ENCODE measurements around the gene ZNF132.
"Not testable (repeated sequence)": the region's sequence is repeated elsewhere in the genome, so short reads cannot be mapped to it uniquely, and the experiment has no call there.

The ZNF132 gene

DNA sequence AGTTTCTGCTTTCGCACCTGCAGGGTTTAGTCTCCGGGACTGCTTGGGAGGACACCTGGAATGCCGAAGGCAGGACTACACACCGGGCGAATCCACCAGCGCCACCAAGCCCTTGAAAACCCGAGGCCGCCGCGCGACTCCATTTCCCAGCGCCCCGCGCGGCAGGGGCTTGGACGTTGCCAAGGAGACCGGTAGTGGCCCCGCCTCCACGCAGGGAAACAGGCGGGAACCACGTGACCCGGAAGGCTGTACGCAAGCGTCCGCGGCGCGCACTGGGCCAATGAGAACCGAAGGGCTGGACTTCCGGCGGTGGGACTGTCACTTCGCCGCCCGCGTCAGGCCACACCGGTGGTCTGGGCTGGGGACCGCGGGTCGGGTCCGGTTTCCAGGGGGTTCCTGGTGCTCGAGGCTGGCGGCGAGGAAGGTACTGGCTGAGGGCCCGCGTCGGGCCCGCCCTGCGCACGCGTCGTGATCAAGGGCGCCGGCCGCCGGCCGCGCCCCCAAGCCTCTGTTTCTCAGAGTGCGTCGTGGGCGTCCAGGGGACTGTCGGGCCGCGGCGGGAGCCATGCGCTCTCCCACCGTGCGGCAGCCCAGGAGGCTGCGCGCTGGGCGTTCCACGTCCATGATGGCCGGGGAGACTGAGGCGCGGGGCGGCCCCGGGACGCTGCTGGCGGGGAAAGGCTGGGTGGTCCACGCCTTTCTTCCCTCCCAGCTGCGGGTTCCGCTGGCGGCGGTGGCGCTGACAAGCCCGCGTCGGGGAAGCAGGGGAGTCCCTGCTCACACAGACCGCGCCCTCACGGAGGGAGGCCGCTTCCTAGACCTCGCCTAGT is 27.0 kb upstream of the ZNF132 start, which contains the start of gene ZNF324:
TSS of gene ZNF324 (plus strand) at position 321 of the 830 bp plus-strand sequence. CDS start 2,106 bp downstream, outside the sequence.
- DNase-seq (ENCODE audit: low spot score): peak; percentile 97

DNA sequence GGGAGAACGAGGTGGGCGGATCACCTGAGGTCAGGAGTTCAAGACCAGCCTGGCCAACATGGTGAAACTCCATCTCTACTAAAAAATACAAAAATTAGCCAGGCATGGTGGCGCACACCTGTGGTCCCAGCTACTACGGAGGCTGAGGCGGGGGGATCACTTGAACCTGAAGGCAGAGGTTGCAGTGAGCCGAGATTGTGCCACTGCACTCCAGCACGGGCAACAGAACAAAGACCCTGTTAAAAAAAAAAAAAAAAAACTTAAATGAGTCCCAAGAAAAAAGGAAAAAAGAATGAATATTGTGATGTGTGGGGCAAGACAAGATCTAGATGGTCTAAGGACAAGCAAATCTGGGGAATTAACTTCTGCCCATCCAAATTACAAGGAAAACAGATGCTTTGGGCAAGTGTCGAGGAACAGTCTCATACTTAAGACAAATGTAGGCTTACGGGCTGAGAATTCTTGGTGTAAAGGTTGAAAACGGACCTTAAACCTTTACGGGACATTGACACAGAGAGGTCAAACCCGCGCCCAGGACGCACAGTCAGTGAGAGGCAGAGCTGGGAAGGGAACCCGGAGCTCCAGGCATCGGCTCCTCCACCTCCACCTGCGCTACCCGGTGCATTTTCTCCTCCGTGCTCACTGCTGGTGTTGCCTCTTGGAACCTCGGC is 26.3 kb upstream of the ZNF132 start:
- no peak for DNase-seq (ENCODE audit: low spot score)

DNA sequence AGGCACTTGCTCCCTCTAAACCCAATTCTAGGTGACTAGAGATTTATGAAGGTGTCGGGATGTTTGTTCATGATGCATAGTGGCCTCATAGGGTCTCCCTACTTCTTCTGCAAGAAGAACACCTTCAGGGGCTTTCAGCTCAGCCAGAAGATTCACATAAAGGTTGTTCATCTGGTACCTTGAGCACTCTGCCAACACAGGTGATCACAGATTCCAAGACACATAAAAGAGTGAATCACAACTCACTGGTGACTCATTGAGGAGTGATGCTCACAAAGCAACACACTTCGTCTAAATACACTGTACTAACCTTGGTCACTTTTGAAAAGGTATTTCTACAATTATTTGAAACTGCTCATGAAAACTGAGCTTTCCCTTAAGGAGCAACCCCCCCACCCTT is 20.1 kb upstream of the ZNF132 start:
- DNase-seq (ENCODE audit: low spot score): no peak

DNA sequence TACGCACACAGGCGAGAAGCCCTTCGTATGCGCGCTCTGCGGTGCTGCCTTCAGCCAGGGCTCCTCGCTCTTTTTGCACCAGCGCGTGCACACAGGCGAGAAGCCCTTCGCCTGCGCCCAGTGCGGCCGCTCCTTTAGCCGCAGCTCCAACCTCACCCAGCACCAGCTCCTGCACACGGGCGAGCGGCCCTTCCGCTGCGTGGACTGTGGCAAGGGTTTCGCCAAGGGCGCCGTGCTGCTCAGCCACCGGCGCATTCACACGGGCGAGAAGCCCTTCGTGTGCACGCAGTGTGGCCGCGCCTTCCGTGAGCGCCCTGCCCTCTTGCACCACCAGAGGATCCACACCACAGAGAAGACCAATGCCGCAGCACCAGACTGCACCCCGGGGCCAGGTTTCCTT is 16.2 kb upstream of the ZNF132 start:
- no peak for DNase-seq (ENCODE audit: low spot score)

DNA sequence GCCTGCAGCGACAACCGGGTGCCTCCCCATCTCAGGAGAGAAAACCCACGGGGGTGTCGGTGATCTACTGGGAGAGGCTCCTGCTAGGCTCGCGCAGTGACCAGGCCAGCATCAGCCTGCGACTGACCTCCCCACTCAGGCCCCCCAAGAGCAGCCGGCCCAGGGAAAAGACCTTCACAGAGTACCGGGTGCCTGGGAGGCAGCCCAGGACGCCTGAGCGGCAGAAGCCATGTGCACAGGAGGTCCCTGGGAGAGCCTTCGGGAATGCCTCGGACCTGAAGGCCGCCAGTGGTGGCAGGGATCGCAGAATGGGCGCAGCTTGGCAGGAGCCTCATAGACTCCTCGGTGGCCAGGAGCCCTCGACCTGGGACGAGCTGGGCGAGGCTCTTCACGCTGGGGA is 15.4 kb upstream of the ZNF132 start:
- DNase-seq (ENCODE audit: low spot score): no peak

DNA sequence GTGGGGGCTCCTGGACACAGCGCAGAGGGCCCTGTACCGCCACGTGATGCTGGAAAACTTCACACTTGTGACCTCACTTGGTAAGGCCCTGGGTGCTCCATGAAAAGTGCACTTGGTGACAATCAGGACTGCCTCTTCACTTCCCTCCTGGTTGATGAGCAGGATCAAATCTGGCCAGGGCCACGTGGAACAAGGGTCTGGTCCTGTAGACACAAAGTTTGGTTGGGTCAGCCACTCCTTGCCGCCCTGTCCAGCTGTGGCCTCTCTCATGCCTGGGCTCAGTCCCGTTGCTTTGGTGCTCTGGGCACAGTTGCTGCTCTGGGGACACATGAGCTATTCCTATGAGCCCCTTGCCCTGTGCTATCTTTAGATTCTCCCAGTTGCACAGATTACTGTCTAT is 13.8 kb upstream of the ZNF132 start:
- DNase-seq (ENCODE audit: low spot score): no peak

DNA sequence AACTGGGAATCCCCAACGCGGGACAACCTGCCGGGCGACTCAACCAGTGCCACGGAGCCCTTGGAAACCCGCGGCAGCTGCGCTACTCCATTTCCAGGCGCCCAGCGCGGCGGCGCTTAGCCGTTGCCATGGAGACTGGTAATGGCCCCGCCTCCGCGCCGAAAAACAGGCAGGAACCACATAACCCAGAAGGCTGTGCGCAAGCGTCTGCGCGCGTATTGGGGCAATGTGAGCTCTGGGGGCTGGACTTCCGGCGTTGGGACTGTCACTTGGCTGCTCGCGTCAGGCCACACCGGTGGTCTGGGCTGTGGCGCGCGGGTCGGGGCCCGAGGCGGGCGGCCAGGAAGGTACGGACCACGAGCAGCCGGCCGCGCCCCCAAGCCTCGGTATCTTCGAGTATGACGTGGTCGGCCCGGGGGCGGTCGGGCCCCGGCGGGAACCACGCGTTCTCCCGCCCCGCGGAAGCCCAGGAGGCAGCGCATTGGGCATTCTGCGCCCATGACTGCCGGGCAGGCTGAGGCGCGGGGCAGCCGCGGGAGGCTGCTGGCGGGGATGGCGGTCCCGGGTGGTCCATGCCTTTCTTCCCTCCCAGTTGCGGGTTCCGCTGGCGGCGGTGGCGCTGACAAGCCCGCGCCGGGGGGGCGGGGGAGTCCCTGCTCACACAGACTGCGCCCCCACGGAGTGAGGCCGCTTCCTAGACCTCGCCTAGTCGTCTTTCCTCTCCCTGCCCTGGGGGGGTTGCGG is 11.6 kb upstream of the ZNF132 start, which contains the start of gene ZNF324B:
TSS of gene ZNF324B (plus strand) at position 265 of the 744 bp plus-strand sequence. CDS start 2,080 bp downstream, outside the sequence.
- DNase-seq (ENCODE audit: low spot score): peak; percentile 95

DNA sequence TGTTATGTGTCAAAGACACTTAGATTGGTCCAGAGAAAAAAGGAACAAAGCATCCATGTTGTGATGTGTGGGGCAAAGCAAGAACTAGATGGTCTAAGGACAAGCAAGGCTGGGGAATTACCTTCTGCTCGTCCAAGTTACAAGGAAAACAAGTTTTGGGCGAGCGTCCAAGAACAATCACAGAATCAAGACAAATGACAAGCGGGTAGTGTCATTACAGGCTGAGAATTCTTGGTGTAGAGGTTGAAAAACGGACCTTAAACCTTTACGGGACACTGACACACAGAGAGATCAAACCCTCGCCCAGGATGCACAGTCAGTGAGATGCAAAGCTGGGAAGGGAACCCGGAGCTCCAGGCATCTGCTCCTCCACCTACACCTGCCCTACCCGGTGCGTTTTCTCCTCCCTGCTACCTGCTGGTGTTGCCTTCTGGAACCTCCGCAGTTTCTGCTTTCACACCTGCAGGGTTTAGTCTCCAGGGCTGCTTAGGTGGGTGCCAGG is 11.0 kb upstream of the ZNF132 start:
- no peak for DNase-seq (ENCODE audit: low spot score)

DNA sequence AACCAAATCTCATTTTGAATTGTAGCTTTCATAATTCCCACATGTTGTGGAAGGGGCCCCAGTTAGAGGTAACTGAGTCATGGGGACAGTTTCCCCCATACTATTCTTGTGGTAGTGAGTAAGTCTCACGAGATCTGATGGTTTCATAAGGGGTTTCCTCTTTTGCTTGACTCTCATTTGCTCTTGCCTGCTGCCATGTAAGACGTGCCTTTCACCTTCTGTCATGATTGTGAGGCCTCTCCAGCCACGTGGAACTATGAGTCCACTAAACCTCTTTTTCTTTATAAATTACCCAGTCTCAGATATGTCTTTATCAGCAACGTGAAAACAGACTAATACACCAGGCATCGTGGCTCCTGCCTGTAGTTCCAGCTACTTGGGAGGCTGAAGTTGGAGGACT is 10.0 kb upstream of the ZNF132 start:
- DNase-seq (ENCODE audit: low spot score): not testable (repeated sequence)

DNA sequence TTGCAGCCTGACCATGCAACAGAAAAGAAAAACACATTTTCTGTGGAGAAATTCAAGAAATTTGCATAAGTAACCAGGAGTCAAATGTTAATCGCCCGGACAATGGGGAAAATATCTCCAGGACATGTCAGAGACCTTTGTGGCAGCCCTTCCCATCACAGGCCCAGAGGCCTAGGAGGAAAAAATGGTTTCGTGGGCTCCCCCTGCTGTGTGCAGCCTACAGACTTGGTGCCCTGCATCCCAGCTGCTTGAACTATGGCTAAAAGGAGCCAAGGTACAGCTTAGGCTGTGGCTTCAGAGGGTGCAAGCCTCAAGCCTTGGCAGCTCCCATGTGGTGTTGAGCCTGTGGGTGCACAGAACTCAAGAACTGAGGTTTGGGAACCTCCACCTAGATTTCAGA is 8.9 kb upstream of the ZNF132 start:
- not testable (repeated sequence) for DNase-seq (ENCODE audit: low spot score)

DNA sequence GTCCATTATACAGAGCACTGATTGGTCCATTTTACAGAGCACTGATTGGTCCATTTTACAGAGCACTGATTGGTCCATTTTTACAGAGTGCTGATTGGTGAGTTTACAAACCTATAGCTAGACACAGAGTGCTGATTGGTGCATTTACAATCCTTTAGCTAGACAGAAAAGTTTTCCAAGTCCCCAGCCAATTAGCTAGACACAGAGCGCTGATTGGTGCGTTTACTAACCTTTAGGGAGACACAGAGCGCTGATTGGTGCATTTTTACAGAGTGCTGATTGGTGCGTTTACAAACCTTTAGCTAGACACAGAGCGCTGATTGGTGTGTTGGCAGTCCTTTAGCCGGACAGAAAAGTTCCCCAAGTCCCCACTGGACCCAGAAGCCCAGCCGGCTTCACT is 3.0 kb upstream of the ZNF132 start:
- not testable (repeated sequence) for DNase-seq (ENCODE audit: low spot score)

DNA sequence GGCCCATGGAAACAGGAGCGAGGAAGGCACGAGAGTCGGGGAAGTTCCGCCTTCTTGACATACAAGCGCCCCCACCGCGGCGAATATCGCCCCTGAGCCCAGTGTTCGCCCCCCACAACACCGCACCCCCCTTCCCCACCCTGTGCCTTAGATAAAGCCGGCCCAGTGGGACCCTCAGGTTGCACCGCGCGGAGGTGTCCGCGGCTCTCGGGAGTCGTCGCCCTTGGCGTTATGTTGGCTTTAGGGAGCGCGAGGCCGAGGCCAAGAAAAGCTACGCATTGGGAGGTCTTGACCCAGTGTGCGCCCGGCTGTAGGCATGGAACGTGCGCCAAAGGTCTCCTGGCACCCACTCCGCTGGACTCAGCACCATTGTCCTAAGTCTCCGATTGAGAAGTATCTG is 603 bp upstream of the ZNF132 start:
- DNase-seq (ENCODE audit: low spot score): no peak

DNA sequence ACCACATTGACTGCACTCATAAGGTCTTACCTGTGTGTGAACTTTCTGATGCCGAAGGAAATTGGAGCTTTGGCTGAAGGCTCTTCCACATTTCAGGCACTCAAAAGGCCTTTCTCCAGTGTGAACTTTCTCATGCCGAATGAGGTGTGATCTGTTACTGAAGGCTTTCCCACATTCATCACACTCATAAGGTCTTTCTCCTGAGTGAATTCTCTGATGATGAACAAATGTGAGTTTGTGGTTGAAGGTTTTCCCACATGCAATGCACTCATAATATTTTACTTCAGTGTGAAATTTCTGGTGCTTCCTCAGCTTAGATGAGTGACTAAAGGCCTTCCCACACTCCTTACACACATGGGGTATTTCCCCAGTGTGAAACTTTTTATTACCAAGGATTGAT is 5.7 kb downstream of the ZNF132 start:
- DNase-seq (ENCODE audit: low spot score): no peak

DNA sequence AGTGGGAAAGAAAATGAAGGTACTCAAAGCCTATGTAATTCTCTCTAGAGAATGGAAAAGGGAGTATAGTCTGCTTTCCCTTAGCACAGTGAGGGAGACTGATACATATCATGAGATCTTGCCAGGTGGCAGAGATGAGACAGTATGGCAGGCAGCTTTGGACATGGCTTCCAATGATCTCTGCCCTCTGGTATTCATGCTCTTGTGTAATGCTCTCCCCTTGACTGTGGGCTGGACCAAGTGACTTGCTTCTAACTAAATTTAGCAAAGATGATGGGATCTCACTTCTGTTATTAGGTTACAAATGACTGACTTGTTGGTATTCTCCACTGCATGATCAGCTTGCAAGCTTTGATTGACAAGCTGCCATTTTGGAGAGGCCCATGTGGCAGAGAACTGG is 10.2 kb downstream of the ZNF132 start:
- no peak for DNase-seq (ENCODE audit: low spot score)

DNA sequence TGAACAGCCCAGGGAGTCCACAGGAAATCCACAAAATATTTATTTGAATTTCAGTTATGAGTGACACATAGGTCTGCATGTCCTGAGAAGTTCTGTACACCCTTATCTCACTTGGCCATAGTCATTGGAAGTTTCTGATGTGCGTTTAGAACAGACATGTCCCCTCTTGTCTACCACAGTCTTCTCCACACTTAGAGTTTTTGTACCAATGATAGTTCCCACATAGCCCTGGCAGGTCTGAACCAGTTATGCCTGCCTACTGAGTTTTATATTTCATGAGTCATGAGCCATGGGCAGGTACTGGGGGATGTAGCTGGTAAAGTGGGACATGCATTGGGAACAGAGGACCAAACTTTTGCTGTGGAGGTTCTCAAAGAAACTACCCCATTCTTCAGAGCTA is 11.3 kb downstream of the ZNF132 start:
- no peak for DNase-seq (ENCODE audit: low spot score)

DNA sequence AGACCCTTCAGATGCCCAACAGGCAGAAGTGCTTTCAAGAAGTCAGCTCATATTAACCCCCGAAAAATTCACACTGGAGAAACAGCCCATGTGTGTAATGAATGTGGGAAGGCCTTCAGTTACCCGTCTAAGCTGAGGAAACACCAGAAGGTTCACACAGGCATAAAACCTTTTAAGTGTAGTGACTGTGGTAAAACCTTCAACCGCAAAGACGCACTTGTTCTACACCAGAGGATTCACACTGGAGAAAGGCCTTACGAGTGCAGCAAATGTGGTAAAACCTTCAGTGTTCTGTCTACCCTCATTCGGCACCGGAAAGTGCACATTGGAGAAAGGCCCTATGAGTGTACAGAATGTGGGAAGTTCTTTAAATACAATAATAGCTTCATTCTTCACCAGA is 22.9 kb downstream of the ZNF132 start:
- no peak for DNase-seq (ENCODE audit: low spot score)

DNA sequence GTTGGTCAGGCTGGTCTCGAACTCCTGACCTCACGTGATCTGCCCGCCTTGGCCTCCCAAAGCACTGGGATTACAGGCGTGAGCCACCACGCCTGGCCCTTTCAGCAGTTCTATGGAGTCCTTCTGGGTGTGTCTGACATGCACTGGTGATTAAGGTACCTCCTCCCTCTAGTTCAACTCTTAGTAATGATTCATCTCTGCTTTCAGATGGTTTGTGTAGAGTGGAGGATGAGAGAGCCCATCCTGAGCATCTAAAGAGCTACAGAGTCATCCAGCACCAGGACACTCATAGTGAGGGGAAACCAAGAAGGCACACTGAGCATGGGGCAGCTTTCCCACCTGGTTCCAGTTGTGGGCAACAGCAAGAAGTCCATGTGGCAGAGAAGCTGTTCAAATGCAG is 23.3 kb downstream of the ZNF132 start:
- no peak for DNase-seq (ENCODE audit: low spot score)

DNA sequence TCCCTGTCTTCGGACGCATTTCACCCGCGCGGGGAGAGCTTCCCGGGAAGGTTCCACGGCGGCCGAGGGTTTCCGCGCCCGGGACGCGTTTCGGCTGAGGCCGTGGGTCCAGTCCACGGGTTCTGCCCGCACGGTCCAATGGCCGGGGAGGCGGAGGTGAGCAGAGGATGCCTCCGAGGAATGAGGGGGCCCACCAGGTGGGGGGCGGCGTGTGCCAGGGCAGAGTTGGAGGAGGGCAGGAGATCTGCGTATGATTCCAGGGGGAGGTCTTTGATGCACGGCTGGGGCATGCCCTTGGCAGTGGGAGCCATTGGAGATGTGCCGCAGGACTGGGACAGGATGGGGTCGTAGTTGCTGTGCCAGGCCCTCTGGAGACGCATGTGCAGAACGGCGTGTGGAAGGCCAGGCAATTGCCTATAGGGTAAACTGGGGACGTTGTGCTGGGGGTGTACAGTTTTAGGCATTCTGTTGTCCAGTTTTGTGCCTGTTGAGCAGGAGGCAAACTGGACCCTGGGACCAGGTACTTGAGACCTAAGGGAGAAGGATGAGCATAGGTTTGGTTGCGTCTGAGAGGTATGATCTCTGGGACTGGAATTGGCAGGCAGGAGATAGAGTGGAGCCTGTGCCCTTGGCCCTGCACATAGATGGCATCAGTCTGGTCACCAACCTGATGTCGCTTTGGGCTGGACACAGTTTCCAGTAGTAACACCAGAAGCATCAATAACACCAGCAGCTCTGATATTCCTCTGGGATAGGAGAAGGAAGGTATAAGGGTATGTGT is 30.8 kb downstream of the ZNF132 start:
- no peak for DNase-seq (ENCODE audit: low spot score)

DNA sequence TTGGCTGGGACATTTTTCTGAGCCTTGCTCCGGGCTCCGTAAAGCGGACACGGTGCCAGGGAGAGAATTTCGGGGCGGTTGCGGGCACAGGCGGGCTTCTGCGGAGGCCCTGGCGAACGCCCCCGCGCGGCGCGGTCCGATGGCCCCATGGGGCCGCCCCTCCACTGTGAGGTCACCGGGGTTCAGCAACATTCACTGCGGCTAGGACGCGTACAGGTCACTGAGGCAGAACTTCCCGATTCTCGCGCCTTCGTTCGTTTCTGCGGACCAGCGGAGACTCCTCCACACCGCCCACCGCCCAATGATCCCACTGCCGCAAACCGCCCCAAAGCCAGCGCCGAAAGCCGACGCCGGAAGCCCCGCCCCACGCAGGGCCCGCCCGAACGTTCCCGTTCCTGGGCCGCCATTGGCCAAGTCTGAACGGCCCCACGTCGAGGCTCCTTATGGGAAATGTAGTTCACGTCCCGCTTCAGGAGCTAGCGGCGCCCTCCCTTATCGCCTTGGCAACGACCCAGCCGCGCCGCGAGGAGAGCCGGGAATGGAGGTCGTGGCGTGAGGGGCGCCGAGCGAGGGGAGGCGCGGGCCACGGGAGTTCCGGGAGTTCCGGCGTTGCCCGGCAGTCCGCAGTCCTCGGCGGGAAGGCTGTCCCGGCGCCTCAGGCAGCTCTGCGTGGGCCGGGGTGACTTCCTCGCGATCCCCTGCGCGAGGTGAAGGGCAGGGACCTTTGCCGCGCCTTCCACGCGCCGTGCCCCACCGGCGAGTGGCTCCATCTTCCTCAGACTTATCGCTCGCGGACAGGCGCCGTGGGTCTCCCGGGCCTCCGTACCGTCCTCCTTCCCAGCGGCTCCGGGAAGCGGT is 31.6 kb downstream of the ZNF132 start, which contains the start of gene ZNF584:
TSS of gene ZNF584 (plus strand) at position 498 of the 858 bp plus-strand sequence. CDS start 499 bp downstream, outside the sequence.
- peak; percentile 96 for DNase-seq (ENCODE audit: low spot score)

DNA sequence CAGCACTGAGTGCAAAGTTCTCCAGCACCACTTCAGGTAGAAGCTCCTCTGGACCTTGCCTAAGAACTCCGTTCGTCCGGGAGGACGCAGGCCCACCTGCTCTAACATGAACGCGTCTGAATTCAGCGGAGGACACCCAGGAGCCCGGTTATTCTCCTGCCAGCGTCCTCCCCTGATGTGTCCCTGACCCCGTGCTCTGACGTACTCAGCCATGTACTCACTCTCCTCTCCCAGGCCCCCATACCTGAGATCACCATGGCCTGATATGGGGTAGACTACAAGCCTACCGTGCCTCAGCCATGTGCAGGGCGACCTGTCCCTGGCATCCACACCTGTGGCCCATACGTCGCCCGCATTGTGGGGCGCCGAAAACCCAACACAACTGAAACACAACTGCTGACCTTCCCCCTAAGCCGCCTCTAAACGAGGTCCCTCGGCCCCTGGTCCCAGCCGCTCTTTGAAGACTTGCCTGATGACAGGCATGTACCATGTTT is 32.2 kb downstream of the ZNF132 start:
- DNase-seq (ENCODE audit: low spot score): no peak
